ENCODE results near the gene EXOSC9. TPM values are rescaled to one million over a fixed set of nuclear protein-coding genes. Genes with fewer than 3 reads are reported as not detected.
A peak's percentile ranks its signal among the peaks of the same experiment; 100 is the strongest.

Gene EXOSC9
- total RNA-seq, 6 experiments from 2014 or later: 30.5 to 57.2 (median 49.4) TPM

- DNase-seq: no peak
- Mint-ChIP-seq H3K4me1 (ENCODE audit: low read depth) (peaks cover 91% of the 10 kb centered on the region), H3K36me3 (ENCODE audit: low read depth) (peaks cover 59% of the 10 kb centered on the region), H3K9me3 (no peaks in the 10 kb centered on the region), H3K27ac (peak overlapping the region; percentile 69), H3K4me3 (peak overlapping the region; percentile 17; the same call in 1 of the 2 replicates), H3K27me3 (ENCODE audit: insufficient read depth) (no peaks in the 10 kb centered on the region; the same call in 1 of the 2 replicates)
- no peak for TF ChIP-seq CTCF (IDR thresholded peaks at IDR 0.05)
Observed at GRCh38 chr4:121817701-121818100, 16.6 kb downstream of the EXOSC9 start.

- Mint-ChIP-seq H3K9me3 (no peaks in the 10 kb centered on the region), H3K27me3 (ENCODE audit: insufficient read depth) (peaks cover 4% of the 10 kb centered on the region; the same call in 1 of the 2 replicates), H3K4me3 (0 out of 2 replicates have a peak overlapping the region, but pooled peaks have one; percentile 2), H3K27ac (peak overlapping the region; percentile 69), H3K36me3 (ENCODE audit: low read depth) (peaks cover 56% of the 10 kb centered on the region), H3K4me1 (ENCODE audit: low read depth) (peaks cover 87% of the 10 kb centered on the region)
- TF ChIP-seq CTCF (IDR thresholded peaks at IDR 0.05): no peak
- DNase-seq: no peak
Observed at GRCh38 chr4:121818215-121818614, 17.1 kb downstream of the EXOSC9 start.

GRCh38 chr4:121819216-121819965 is 18.3 kb downstream of the EXOSC9 start:
- no peak for DNase-seq
- no peak for TF ChIP-seq CTCF (IDR thresholded peaks at IDR 0.05)
- H3K9me3 Mint-ChIP-seq: no peaks in the 10 kb centered on the region

GRCh38 chr4:121822047-121822446 is 20.9 kb downstream of the EXOSC9 start:
- peaks cover 39% of the 10 kb centered on the region for H3K36me3 Mint-ChIP-seq (ENCODE audit: low read depth)
- TF ChIP-seq CTCF (IDR thresholded peaks at IDR 0.05): no peak
- peaks cover 4% of the 10 kb centered on the region; the same call in 1 of the 2 replicates for H3K27me3 Mint-ChIP-seq (ENCODE audit: insufficient read depth)
- no peak for DNase-seq
- peak overlapping the region; percentile 98 for H3K4me3 Mint-ChIP-seq
- peak overlapping the region; percentile 79 for H3K27ac Mint-ChIP-seq
- H3K9me3 Mint-ChIP-seq: no peaks in the 10 kb centered on the region
- H3K4me1 Mint-ChIP-seq (ENCODE audit: low read depth): peaks cover 67% of the 10 kb centered on the region

More at GRCh38 chr4:121819216-121819965, 18.3 kb downstream of the EXOSC9 start:
- Mint-ChIP-seq H3K4me3 (peak overlapping the region; percentile 58), H3K27ac (peak overlapping the region; percentile 69), H3K27me3 (ENCODE audit: insufficient read depth) (peaks cover 4% of the 10 kb centered on the region; the same call in 1 of the 2 replicates), H3K4me1 (ENCODE audit: low read depth) (peaks cover 83% of the 10 kb centered on the region), H3K36me3 (ENCODE audit: low read depth) (peaks cover 52% of the 10 kb centered on the region)

- H3K27ac Mint-ChIP-seq: peak overlapping the region; percentile 79
- peak; percentile 55 for TF ChIP-seq CTCF (IDR thresholded peaks at IDR 0.05)
- H3K4me3 Mint-ChIP-seq: peak overlapping the region; percentile 98
- no peaks in the 10 kb centered on the region for H3K9me3 Mint-ChIP-seq
- peaks cover 38% of the 10 kb centered on the region for H3K36me3 Mint-ChIP-seq (ENCODE audit: low read depth)
- H3K4me1 Mint-ChIP-seq (ENCODE audit: low read depth): peaks cover 66% of the 10 kb centered on the region
- peak; percentile 41 for DNase-seq
- peaks cover 4% of the 10 kb centered on the region; the same call in 1 of the 2 replicates for H3K27me3 Mint-ChIP-seq (ENCODE audit: insufficient read depth)
Observed at GRCh38 chr4:121822796-121823504, 21.8 kb downstream of the EXOSC9 start.
